Loucy (cell line): ENCODE measurements around the gene CCR6.

Experiments
- H2AFZ ChIP-seq: fragments of 200-600 bp; sonication (generic); 2 replicates; pipeline ENCODE4 v1.6.0; 2016; ENCODE audit warnings: antibody characterized with exemption, mild to moderate bottlenecking, low read length, moderate library complexity
- H3F3A ChIP-seq: fragments of 200-600 bp; 2 replicates; pipeline ENCODE4 v1.6.0; 2016; ENCODE audit warnings: antibody characterized with exemption, low read depth, mild to moderate bottlenecking
- H3K27me3 ChIP-seq: fragments of 200-600 bp; sonication (generic); 2 replicates; pipeline ENCODE4 v1.6.1; 2014; ENCODE audit warnings: low read length, mild to moderate bottlenecking; ENCODE audit not compliant: insufficient read depth, poor library complexity, severe bottlenecking
- H3K36me3 ChIP-seq: fragments of 200-600 bp; sonication (generic); 2 replicates; pipeline ENCODE4 v1.6.1; 2016; ENCODE audit warnings: low read length; ENCODE audit not compliant: insufficient read depth
- H3K4me1 ChIP-seq: fragments of 200-600 bp; sonication (generic); 2 replicates; pipeline ENCODE4 v1.5.1; 2014; ENCODE audit warnings: low read length, mild to moderate bottlenecking; ENCODE audit not compliant: insufficient read depth, poor library complexity, severe bottlenecking
- H3K4me2 ChIP-seq: fragments of 200-600 bp; sonication (generic); 2 replicates; pipeline ENCODE4 v1.6.0; 2014; ENCODE audit warnings: antibody characterized with exemption, low read length, low read depth, mild to moderate bottlenecking; ENCODE audit not compliant: poor library complexity, severe bottlenecking
- H3K4me3 ChIP-seq: fragments of 200-600 bp; sonication (generic); 2 replicates; pipeline ENCODE4 v1.5.1; 2014; ENCODE audit warnings: low read length, mild to moderate bottlenecking, mixed read lengths; ENCODE audit not compliant: poor library complexity, severe bottlenecking
- H3K79me2 ChIP-seq: fragments of 200-600 bp; sonication (generic); 2 replicates; pipeline ENCODE4 v1.6.1; 2014; ENCODE audit warnings: low read length; ENCODE audit not compliant: insufficient read depth
- H3K9ac ChIP-seq: fragments of 200-600 bp; sonication (generic); 2 replicates; pipeline ENCODE4 v1.6.0; 2014; ENCODE audit warnings: mild to moderate bottlenecking, low read depth, low read length, moderate library complexity; ENCODE audit not compliant: poor library complexity, severe bottlenecking
- H3K9me2 ChIP-seq: fragments of 200-600 bp; sonication (generic); replicated peaks from 2 replicates; pipeline ENCODE4 v1.6.1; 2016; ENCODE audit warnings: low read depth, low read length, mixed read lengths
- H3K9me3 ChIP-seq: fragments of 200-600 bp; sonication (generic); 2 replicates; pipeline ENCODE4 v1.6.1; 2014; ENCODE audit warnings: mild to moderate bottlenecking, antibody characterized with exemption, low read length, low read depth; ENCODE audit not compliant: insufficient read depth
- H4K20me1 ChIP-seq: fragments of 200-600 bp; sonication (generic); 2 replicates; pipeline ENCODE4 v1.6.0; 2014; ENCODE audit warnings: antibody characterized with exemption, low read length, mild to moderate bottlenecking; ENCODE audit not compliant: insufficient read depth, poor library complexity, severe bottlenecking
- CTCF ChIP-seq: fragments of 200-600 bp; sonication (generic); conservative IDR thresholded peaks from 2 replicates; pipeline ENCODE4 v1.5.1; 2014; ENCODE audit warnings: mild to moderate bottlenecking, antibody characterized with exemption, low read length
- EZH2phosphoT487 ChIP-seq: fragments of 200-600 bp; IDR thresholded peaks from 2 replicates; pipeline ENCODE4 v1.6.1; 2018; ENCODE audit warnings: antibody characterized with exemption, mild to moderate bottlenecking, moderate library complexity, borderline replicate concordance

Gene CCR6

GRCh38 chr6:167093922-167094432 lies 28.9 kb upstream of the CCR6 start:
- no peaks in the 10 kb centered on the region for H4K20me1 ChIP-seq
- no peak overlapping the region for H2AFZ ChIP-seq
- no peaks in the 10 kb centered on the region for H3K4me1 ChIP-seq
- H3K36me3 ChIP-seq = no peaks in the 10 kb centered on the region
- no peak overlapping the region for H3K9ac ChIP-seq
- no peak overlapping the region for H3K4me3 ChIP-seq
- H3K4me2 ChIP-seq = no peak overlapping the region
- H3K9me3 ChIP-seq = no peaks in the 10 kb centered on the region
- H3F3A ChIP-seq = no peaks in the 10 kb centered on the region
- TF ChIP-seq EZH2phosphoT487 (no peak), CTCF (no peak)
- H3K79me2 ChIP-seq = no peaks in the 10 kb centered on the region
- no peaks in the 10 kb centered on the region for H3K9me2 ChIP-seq
- no peaks in the 10 kb centered on the region for H3K27me3 ChIP-seq

- no peak overlapping the region for H3K4me2 ChIP-seq
Observed at GRCh38 chr6:167094436-167094819, 28.5 kb upstream of the CCR6 start.

GRCh38 chr6:167094820-167095637 lies 27.9 kb upstream of the CCR6 start:
- Histone ChIP-seq H3K9ac (no peak overlapping the region), H3K4me3 (no peak overlapping the region), H4K20me1 (no peaks in the 10 kb centered on the region), H3K36me3 (no peaks in the 10 kb centered on the region), H3K9me2 (no peaks in the 10 kb centered on the region), H3F3A (no peaks in the 10 kb centered on the region), H3K79me2 (no peaks in the 10 kb centered on the region), H3K4me1 (no peaks in the 10 kb centered on the region), H3K27me3 (no peaks in the 10 kb centered on the region), H3K4me2 (no peak overlapping the region), H3K9me3 (no peaks in the 10 kb centered on the region), H2AFZ (no peak overlapping the region)
- TF ChIP-seq EZH2phosphoT487 (no peak), CTCF (no peak)

More at GRCh38 chr6:167094436-167094819, 28.5 kb upstream of the CCR6 start:
- no peaks in the 10 kb centered on the region for H3K9me3 ChIP-seq
- H3K79me2 ChIP-seq = no peaks in the 10 kb centered on the region
- H2AFZ ChIP-seq = no peak overlapping the region
- H3K4me3 ChIP-seq = no peak overlapping the region
- no peaks in the 10 kb centered on the region for H3F3A ChIP-seq
- H4K20me1 ChIP-seq = no peaks in the 10 kb centered on the region
- H3K9ac ChIP-seq = no peak overlapping the region
- H3K4me1 ChIP-seq = no peaks in the 10 kb centered on the region
- TF ChIP-seq EZH2phosphoT487 = no peak
- TF ChIP-seq CTCF = no peak
- no peaks in the 10 kb centered on the region for H3K27me3 ChIP-seq
- H3K36me3 ChIP-seq = no peaks in the 10 kb centered on the region
- no peaks in the 10 kb centered on the region for H3K9me2 ChIP-seq
